H9 (cell line): ENCODE measurements around the gene DNMBP. TPM values are rescaled to one million over a fixed set of nuclear protein-coding genes. Genes with fewer than 3 reads are reported as not detected.

Experiments used
- DNase-seq: peaks from one replicate; pipeline ENCODE4 v3.0.0-alpha.2; 2017
- H2AFZ ChIP-seq: one replicate; pipeline ENCODE4 v1.6.1; 2013; ENCODE audit warnings: mild to moderate bottlenecking, low read length, control low read depth, moderate library complexity
- H2AK5ac ChIP-seq: 2 replicates; pipeline ENCODE4 v1.6.1; 2013; ENCODE audit warnings: low read length, control low read depth, mixed read lengths; ENCODE audit not compliant: insufficient read length
- H2BK120ac ChIP-seq: one replicate; pipeline ENCODE4 v1.6.1; 2013; ENCODE audit warnings: low read depth, mild to moderate bottlenecking, low read length, control low read depth, inconsistent platforms; ENCODE audit not compliant: poor library complexity, severe bottlenecking
- H2BK12ac ChIP-seq: 2 replicates; pipeline ENCODE4 v1.6.1; 2013; ENCODE audit warnings: low read length, control low read depth, mixed read lengths, low read depth; ENCODE audit not compliant: insufficient read length
- H2BK15ac ChIP-seq: 2 replicates; pipeline ENCODE4 v1.6.1; 2013; ENCODE audit warnings: low read depth, low read length, control low read depth
- H2BK20ac ChIP-seq: one replicate; pipeline ENCODE4 v1.6.1; 2013; ENCODE audit warnings: low read depth, mild to moderate bottlenecking, low read length, control low read depth, inconsistent platforms; ENCODE audit not compliant: poor library complexity, severe bottlenecking
- H2BK5ac ChIP-seq: 2 replicates; pipeline ENCODE4 v1.6.1; 2013; ENCODE audit warnings: low read length, control low read depth, mixed read lengths; ENCODE audit not compliant: insufficient read length
- H3K14ac ChIP-seq: 2 replicates; pipeline ENCODE4 v1.6.1; 2013; ENCODE audit warnings: low read length, control low read depth; ENCODE audit not compliant: insufficient read depth
- H3K18ac ChIP-seq: 2 replicates; pipeline ENCODE4 v1.6.1; 2013; ENCODE audit warnings: low read depth, mild to moderate bottlenecking, mixed read lengths, low read length, control low read depth; ENCODE audit not compliant: insufficient read length
- H3K23ac ChIP-seq: 2 replicates; pipeline ENCODE4 v1.6.1; 2013; ENCODE audit warnings: low read length, control low read depth, mixed read lengths, low read depth; ENCODE audit not compliant: insufficient read length
- H3K23me2 ChIP-seq: 2 replicates; pipeline ENCODE4 v1.6.1; 2013; ENCODE audit warnings: low read depth, mild to moderate bottlenecking, mixed read lengths, low read length, control low read depth; ENCODE audit not compliant: insufficient read length, poor library complexity, severe bottlenecking
- H3K27ac ChIP-seq: 2 replicates; pipeline ENCODE4 v1.5.1; 2013; ENCODE audit warnings: low read length, control low read depth, mixed read lengths, low read depth; ENCODE audit not compliant: insufficient read length
- H3K27me3 ChIP-seq: 2 replicates; pipeline ENCODE4 v1.6.1; 2013; ENCODE audit warnings: low read length, control low read depth, inconsistent platforms; ENCODE audit not compliant: insufficient read depth
- H3K4ac ChIP-seq: 2 replicates; pipeline ENCODE4 v1.6.1; 2013; ENCODE audit warnings: low read depth, mild to moderate bottlenecking, control low read depth, inconsistent platforms, low read length, moderate library complexity
- H3K4me1 ChIP-seq: 2 replicates; pipeline ENCODE4 v1.6.1; 2013; ENCODE audit warnings: low read length, control low read depth, inconsistent platforms; ENCODE audit not compliant: insufficient read depth
- H3K4me2 ChIP-seq: 2 replicates; pipeline ENCODE4 v1.6.1; 2013; ENCODE audit warnings: low read length, control low read depth, mixed read lengths; ENCODE audit not compliant: insufficient read length, insufficient read depth
- H3K56ac ChIP-seq: 2 replicates; pipeline ENCODE4 v1.6.1; 2013; ENCODE audit warnings: low read depth, mild to moderate bottlenecking, mixed read lengths, low read length, control low read depth; ENCODE audit not compliant: insufficient read length
- H3K79me1 ChIP-seq: 2 replicates; pipeline ENCODE4 v1.6.1; 2013; ENCODE audit warnings: low read depth, mild to moderate bottlenecking, moderate library complexity, low read length, control low read depth, inconsistent platforms; ENCODE audit not compliant: insufficient read depth, poor library complexity, severe bottlenecking
- H3K79me2 ChIP-seq: 2 replicates; pipeline ENCODE4 v1.6.1; 2013; ENCODE audit warnings: low read length, control low read depth, inconsistent platforms; ENCODE audit not compliant: insufficient read depth
- H3K9ac ChIP-seq: 2 replicates; pipeline ENCODE4 v1.6.1; 2013; ENCODE audit warnings: low read length, control low read depth, mixed read lengths; ENCODE audit not compliant: insufficient read length; ENCODE audit errors: extremely low read depth
- H3K9me3 ChIP-seq: one replicate; pipeline ENCODE4 v1.6.1; 2013; ENCODE audit warnings: low read depth, low read length, inconsistent platforms; ENCODE audit not compliant: control insufficient read depth
- H3T11ph ChIP-seq: one replicate; pipeline ENCODE4 v1.6.1; 2013; ENCODE audit warnings: mild to moderate bottlenecking, low read length, control low read depth, inconsistent platforms
- H4K20me1 ChIP-seq: one replicate; pipeline ENCODE4 v1.6.1; 2013; ENCODE audit not compliant: control insufficient read depth, insufficient read length, insufficient read depth
- H4K5ac ChIP-seq: 2 replicates; pipeline ENCODE4 v1.6.1; 2013; ENCODE audit warnings: low read depth, mild to moderate bottlenecking, mixed read lengths, low read length, control low read depth; ENCODE audit not compliant: insufficient read length
- H4K8ac ChIP-seq: replicated peaks from 2 replicates; pipeline ENCODE4 v1.6.1; 2013; ENCODE audit warnings: low read length, control low read depth, mixed read lengths, low read depth; ENCODE audit not compliant: insufficient read length
- H4K91ac ChIP-seq: 2 replicates; pipeline ENCODE4 v1.6.1; 2013; ENCODE audit warnings: low read depth, mild to moderate bottlenecking, moderate library complexity, mixed read lengths, low read length, control low read depth; ENCODE audit not compliant: insufficient read length
- H3K27ac Mint-ChIP-seq, 3 experiments: 2 replicates in 2 of 3; 3 replicates in 1 of 3; pipeline ENCODE4 v1.8.0; 2020 to 2021; ENCODE audit warnings: mixed read lengths in 3 of 3, mild to moderate bottlenecking in 1 of 3, moderate library complexity in 1 of 3
- H3K27me3 Mint-ChIP-seq: 2 replicates; pipeline ENCODE4 v1.8.0; 2021; ENCODE audit warnings: low read depth, mild to moderate bottlenecking, moderate library complexity, mixed read lengths
- H3K36me3 Mint-ChIP-seq, 3 experiments: 2 replicates in 2 of 3; 3 replicates in 1 of 3; pipeline ENCODE4 v1.8.0; 2020 to 2021; ENCODE audit warnings: low read depth in 3 of 3, mixed read lengths in 3 of 3; ENCODE audit not compliant: insufficient read depth in 1 of 3
- H3K4me1 Mint-ChIP-seq, 2 experiments: 2 replicates each; pipeline ENCODE4 v1.8.0; 2020; ENCODE audit warnings: mixed read lengths in 2 of 2
- H3K4me3 Mint-ChIP-seq, 2 experiments: 2 replicates in 1 of 2; 3 replicates in 1 of 2; pipeline ENCODE4 v1.8.0; 2020 to 2021; ENCODE audit warnings: mild to moderate bottlenecking in 2 of 2, mixed read lengths in 2 of 2, moderate library complexity in 1 of 2
- H3K9me3 Mint-ChIP-seq, 2 experiments: 2 replicates in 1 of 2; 3 replicates in 1 of 2; pipeline ENCODE4 v1.8.0; 2020; ENCODE audit warnings: mild to moderate bottlenecking in 2 of 2, mixed read lengths in 2 of 2, moderate library complexity in 1 of 2
- WGBS: extraction: QIAGEN DNeasy Blood & Tissue Kit; methylation state at CpG from one replicate; pipeline ENCODE4 v1.1.7; 2013; ENCODE audit warnings: missing lambda C conversion rate, low lambda C conversion rate, mixed read lengths; ENCODE audit not compliant: insufficient read length; ENCODE audit errors: extremely low coverage; 5-methylcytosine and 5-hydroxymethylcytosine counted together
- total RNA-seq: library from RNA; stranded (reverse); gene quantifications from 2 replicates; pipeline ENCODE4 v1.2.1, GENCODE V29; 2021
- TF ChIP-seq, protein P1 (sequence below): fragments of 200-600 bp; sonication (generic); conservative IDR thresholded peaks from 3 replicates; pipeline ENCODE4 v1.8.0; 2021; ENCODE audit warnings: antibody characterized with exemption, mild to moderate bottlenecking

DNMBP gene
- total RNA-seq, 1 experiment from 2014 or later: 25.6 TPM

DNA sequence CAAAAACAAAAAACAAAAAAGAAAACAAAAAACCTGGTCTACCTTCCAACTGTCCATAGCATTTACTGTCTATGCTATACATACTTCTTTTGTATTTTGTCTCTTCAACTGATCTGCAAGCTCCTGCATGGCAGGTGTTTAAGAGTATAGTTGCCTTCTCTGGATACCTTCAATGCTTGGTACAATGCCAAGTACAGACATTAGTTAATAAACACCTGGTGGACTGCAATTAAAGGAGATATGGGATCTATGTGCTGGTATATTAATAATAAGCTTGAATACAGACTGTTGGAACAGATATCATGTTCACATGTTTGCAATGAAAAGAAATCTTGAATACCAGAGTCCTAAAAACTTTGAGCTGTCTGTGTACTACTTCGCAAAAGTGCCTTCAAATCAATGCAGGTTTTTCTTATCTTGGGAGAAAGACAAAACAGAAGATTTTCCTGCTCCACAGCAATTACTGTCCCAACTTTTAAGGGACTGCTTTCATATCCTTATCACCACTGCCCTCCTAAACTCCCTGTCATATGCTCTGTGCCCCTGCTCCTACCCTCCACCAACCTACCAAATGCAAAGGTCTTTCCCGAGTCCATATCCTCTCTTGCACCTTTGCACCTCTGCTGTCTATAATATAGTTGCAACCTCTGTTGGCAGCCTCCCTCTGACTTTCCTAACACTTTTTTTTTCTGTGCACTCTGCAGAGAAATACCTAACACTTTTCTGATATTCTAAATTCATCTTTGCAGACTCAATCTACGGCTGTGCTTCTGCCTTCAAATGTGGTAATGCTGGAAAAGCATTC lies 85.1 kb downstream of the DNMBP start:
- no peak for DNase-seq
- TF ChIP-seq, protein P1, sequence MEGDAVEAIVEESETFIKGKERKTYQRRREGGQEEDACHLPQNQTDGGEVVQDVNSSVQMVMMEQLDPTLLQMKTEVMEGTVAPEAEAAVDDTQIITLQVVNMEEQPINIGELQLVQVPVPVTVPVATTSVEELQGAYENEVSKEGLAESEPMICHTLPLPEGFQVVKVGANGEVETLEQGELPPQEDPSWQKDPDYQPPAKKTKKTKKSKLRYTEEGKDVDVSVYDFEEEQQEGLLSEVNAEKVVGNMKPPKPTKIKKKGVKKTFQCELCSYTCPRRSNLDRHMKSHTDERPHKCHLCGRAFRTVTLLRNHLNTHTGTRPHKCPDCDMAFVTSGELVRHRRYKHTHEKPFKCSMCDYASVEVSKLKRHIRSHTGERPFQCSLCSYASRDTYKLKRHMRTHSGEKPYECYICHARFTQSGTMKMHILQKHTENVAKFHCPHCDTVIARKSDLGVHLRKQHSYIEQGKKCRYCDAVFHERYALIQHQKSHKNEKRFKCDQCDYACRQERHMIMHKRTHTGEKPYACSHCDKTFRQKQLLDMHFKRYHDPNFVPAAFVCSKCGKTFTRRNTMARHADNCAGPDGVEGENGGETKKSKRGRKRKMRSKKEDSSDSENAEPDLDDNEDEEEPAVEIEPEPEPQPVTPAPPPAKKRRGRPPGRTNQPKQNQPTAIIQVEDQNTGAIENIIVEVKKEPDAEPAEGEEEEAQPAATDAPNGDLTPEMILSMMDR: no peak
- no peaks in the 10 kb centered on the region for H3K23me2 ChIP-seq
- H3K9me3 ChIP-seq: no peaks in the 10 kb centered on the region
- no peak overlapping the region for H3K9ac ChIP-seq
- no peak overlapping the region for H3T11ph ChIP-seq
- no peak overlapping the region for H2BK15ac ChIP-seq
- no peak overlapping the region for H2BK12ac ChIP-seq
- H3K27ac ChIP-seq: no peak overlapping the region
- H3K9me3 Mint-ChIP-seq: no peaks in the 10 kb centered on the region
- no peaks in the 10 kb centered on the region for H4K20me1 ChIP-seq
- H4K5ac ChIP-seq: no peak overlapping the region
- H3K23ac ChIP-seq: no peak overlapping the region
- no peak overlapping the region for H4K8ac ChIP-seq
- H2AFZ ChIP-seq: no peak overlapping the region
- no peaks in the 10 kb centered on the region for H3K27me3 Mint-ChIP-seq
- no peak overlapping the region for H3K4me2 ChIP-seq
- no peak overlapping the region for H4K91ac ChIP-seq
- no peak overlapping the region for H2BK120ac ChIP-seq
- H3K27me3 ChIP-seq: no peaks in the 10 kb centered on the region
- H3K4ac ChIP-seq: no peak overlapping the region
- no peaks in the 10 kb centered on the region for H3K79me1 ChIP-seq
- no peaks in the 10 kb centered on the region for H3K79me2 ChIP-seq
- H3K36me3 Mint-ChIP-seq: peaks cover 0 to 7% (median 0%) of the 10 kb centered on the region in 3 experiments; a peak in 2 of 7 replicates
- H2BK20ac ChIP-seq: no peak overlapping the region
- no peak overlapping the region for H2AK5ac ChIP-seq
- no peaks in the 10 kb centered on the region; the same call in 1 of the 2 replicates for H3K4me1 ChIP-seq
- H3K27ac Mint-ChIP-seq: peak overlapping the region in 1 of 3 experiments; percentile 57; a peak in 3 of 7 replicates
- no peak overlapping the region for H3K4me3 Mint-ChIP-seq
- peaks cover 16 to 24% of the 10 kb centered on the region in 2 experiments for H3K4me1 Mint-ChIP-seq
- H2BK5ac ChIP-seq: no peak overlapping the region
- no peak overlapping the region for H3K18ac ChIP-seq
- no CpG with 5 or more reads among the region's 3 CpGs for WGBS
- H3K56ac ChIP-seq: no peak overlapping the region
- no peak overlapping the region for H3K14ac ChIP-seq
